Bronchial epithelial cell (primary cell): ENCODE data around the gene NRARP. TPM values are rescaled to one million over a fixed set of nuclear protein-coding genes. Genes with fewer than 3 reads are reported as not detected.
A peak's percentile ranks its signal among the peaks of the same experiment; 100 is the strongest.

ENCODE experiments used
- DNase-seq: peaks from one replicate; pipeline ENCODE4 v3.0.0-alpha.2; 2010; ENCODE audit warnings: low read depth
- FAIRE-seq: peaks from 2 replicates; lab custom pipeline; 2011; peaks lifted over from hg19 to GRCh38; lab: Jason Lieb, UNC
- H3K27me3 ChIP-seq: 2 replicates; pipeline ENCODE4 v1.5.1; 2011; ENCODE audit warnings: low read length; ENCODE audit not compliant: control insufficient read depth, insufficient read depth
- H3K36me3 ChIP-seq: 2 replicates; pipeline ENCODE4 v1.5.1; 2011; ENCODE audit warnings: low read length; ENCODE audit not compliant: control insufficient read depth, insufficient read depth
- H3K4me3 ChIP-seq: 2 replicates; pipeline ENCODE4 v1.5.1; 2011; ENCODE audit warnings: mild to moderate bottlenecking, low read depth, low read length, control low read depth
- total RNA-seq: library from RNA; depleted of rRNA; stranded (reverse); fragments of >200 nt; gene quantifications from 2 replicates; pipeline ENCODE4 v1.2.1, GENCODE V29; 2014
- TF ChIP-seq, protein P1 (sequence below): IDR thresholded peaks from 2 replicates; pipeline ENCODE4 v1.5.1; 2011; ENCODE audit warnings: mild to moderate bottlenecking, moderate library complexity, low read length, control low read depth, inconsistent platforms; ENCODE audit not compliant: insufficient read depth, severe bottlenecking

NRARP gene
- total RNA-seq, 1 donor from 2014 or later, result 3.4 TPM

DNA sequence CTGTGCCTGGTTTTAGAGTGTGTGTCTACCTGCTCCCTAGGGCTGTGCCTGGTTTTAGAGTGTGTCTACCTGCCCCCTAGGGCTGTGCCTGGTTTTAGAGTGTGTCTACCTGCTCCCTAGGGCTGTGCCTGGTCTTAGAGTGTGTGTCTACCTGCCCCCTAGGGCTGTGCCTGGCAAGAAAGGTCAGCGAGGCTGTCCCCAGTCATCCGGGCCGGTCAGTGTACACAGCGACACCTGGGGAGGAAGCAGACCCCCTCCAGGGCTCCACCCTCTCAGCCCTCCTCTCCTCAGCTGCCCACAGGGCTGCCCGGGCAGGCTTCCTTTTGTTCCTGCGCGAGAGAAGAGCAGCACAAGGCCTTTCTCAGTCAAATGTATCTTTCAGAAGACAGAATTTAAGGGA, 4.1 kb downstream of the NRARP start:
- no peaks in the 10 kb centered on the region for H3K36me3 ChIP-seq
- TF ChIP-seq, protein P1, sequence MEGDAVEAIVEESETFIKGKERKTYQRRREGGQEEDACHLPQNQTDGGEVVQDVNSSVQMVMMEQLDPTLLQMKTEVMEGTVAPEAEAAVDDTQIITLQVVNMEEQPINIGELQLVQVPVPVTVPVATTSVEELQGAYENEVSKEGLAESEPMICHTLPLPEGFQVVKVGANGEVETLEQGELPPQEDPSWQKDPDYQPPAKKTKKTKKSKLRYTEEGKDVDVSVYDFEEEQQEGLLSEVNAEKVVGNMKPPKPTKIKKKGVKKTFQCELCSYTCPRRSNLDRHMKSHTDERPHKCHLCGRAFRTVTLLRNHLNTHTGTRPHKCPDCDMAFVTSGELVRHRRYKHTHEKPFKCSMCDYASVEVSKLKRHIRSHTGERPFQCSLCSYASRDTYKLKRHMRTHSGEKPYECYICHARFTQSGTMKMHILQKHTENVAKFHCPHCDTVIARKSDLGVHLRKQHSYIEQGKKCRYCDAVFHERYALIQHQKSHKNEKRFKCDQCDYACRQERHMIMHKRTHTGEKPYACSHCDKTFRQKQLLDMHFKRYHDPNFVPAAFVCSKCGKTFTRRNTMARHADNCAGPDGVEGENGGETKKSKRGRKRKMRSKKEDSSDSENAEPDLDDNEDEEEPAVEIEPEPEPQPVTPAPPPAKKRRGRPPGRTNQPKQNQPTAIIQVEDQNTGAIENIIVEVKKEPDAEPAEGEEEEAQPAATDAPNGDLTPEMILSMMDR, result no peak
- DNase-seq, result no peak
- H3K4me3 ChIP-seq, result no peak overlapping the region
- no peak for FAIRE-seq
- no peaks in the 10 kb centered on the region for H3K27me3 ChIP-seq

DNA sequence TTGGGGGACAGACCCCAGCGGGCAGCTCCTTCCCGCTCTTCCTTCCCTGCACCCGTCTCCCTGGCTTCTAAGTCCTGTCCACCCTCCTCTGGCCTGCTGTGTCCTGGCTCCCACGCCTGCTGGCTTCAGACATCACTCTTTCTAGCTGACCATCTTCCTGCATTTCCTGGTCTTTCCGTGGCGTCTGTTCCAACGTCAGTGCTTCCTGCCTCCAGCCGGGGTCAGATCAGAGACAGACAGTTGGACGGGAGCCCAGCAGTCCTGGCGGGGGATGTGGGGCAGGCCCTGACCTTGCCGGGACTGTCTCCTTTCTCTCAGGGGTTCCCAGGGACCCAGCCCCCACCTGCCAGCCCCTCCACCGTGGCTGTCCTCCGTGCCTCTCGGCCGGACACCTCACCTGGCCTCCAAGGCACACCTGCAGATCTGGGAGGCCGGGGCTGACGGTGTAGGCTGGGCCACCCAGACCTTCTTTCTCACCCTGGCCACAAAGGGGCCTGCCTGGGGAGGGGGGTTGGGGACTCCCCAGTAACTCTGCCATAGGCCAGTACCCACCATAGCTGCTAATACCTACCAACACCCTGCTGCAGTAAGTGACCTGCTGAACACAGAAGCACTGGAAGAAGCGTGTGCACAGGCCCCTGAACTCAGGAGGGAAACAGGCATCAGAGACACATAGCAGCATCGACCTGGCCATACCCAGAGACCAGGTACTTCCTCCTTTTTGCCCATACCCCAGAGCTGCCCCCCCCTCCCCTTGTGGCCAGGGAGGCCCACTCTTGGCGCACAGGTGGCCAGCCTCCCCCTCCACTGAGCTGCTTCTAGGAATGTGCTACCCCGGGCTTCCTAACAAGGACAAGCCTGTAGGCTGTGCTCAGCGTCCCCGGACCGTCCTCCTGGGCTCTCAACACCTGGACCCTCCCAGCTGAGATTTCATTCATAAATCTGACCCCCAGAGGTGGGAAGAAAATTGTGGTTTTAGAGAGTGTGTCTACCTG, 5.1 kb downstream of the NRARP start:
- Histone ChIP-seq H3K27me3 (no peaks in the 10 kb centered on the region), H3K4me3 (no peak overlapping the region)
- FAIRE-seq, result no peak

DNA sequence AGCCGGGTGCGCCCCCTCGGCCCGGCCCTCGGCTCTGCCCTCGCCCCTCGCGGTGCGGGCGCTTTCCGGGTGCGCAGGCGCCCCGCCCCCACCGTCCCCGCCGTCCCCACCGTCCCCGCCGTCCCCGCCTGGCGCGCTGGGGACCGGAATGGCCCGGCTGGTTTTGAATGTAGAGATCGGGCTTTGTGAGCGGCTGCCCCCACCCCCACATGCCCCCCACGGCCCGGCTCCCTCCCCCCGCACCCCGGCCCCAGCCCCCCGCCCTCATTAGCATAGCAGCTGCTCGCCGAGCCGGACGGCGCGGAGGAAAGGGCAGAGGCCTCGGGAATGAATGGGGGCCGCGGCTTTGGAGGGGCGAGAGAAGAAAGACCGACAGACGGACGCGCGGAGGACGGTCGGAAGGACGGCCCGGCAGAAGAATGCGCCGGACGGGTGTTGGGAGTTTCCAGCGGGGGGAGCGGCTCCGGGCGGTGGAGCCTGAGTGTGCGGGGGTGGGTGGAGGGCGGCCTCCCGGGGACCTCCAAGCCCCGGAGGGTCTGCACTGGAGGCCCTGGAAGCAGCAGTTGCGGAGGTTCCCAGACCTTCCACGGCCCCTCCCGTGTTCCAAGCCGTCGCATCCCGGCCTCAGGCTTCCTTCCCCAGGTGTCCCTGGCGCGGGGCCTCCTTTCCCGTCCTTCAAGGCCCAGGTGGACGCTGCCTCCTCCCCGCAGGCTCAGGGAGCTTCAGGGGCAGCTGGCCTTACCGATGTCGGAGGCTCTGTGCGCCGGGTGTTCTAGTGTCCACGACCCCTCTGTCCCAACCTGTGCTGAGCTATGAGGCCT, 6.0 kb downstream of the NRARP start:
- no peaks in the 10 kb centered on the region for H3K27me3 ChIP-seq

More for the DNA sequence above, 5.1 kb downstream of the NRARP start:
- DNase-seq, result no peak
- no peaks in the 10 kb centered on the region for H3K36me3 ChIP-seq
- TF ChIP-seq, protein P1, result no peak

DNA sequence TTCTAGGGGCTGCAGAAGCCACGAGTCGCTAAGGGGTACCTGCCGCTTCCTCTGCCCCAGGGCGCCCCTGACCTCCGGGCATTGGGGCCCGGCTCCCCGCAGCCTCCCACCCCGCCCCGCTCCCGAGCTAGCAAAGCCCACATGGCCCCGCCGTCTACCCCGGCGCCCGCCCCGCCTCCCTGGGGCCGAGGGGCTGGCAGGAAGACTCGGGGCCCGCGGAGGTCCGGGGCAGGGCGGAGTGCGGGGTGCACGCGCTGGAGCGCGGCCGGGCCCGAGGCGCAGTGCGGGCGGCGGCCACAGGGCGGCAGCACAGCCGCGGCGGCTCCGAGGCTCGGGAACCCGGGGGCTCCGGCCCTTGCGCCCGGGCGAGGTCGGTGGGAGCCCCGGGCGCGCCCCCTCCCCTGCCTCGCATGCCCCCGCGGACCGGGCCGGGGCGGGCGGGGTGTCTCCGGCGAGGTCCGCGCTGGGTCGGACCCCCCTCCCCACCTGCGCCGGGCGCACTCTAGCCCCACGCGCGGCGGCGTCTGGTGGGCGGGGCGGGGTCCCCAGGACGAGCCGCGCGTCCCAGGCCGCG, 6.7 kb downstream of the NRARP start:
- TF ChIP-seq, protein P1, result peak; percentile 36
- no peaks in the 10 kb centered on the region for H3K36me3 ChIP-seq
- DNase-seq (no peak), FAIRE-seq (no peak)
- H3K4me3 ChIP-seq, result peak overlapping the region; percentile 21
- no peaks in the 10 kb centered on the region for H3K27me3 ChIP-seq

More for the DNA sequence above, 6.0 kb downstream of the NRARP start:
- no peak for DNase-seq
- peak overlapping the region; percentile 21 for H3K4me3 ChIP-seq
- TF ChIP-seq, protein P1, result no peak
- no peaks in the 10 kb centered on the region for H3K36me3 ChIP-seq
- FAIRE-seq, result no peak

DNA sequence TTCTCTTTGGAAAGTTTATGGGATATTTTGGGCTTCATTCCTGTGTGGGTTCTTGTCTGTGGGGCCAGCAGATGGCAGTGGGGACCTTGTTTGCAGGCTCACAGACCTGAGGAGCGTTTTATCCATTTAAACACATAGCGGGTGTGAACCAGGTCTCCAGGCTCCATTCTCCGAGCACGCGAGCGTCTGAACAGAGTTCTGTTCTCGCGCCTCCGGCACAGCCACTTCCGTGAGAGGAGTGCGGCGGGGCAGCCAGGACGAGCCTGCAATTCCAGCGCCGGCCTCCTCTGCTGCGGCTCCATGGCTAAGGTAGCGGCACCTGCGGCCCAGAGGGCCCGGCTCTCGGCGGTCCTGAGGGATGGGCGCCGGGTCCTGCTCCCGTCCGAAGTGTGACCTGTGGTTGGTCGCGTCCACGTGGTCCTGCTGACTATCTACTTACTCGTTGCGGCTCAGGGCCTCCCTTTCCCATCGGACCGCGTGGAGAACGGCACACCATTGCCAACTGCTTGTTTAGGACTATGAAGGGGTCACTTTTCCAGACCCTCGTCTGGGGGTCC, 7.3 kb downstream of the NRARP start:
- FAIRE-seq, result no peak
- Histone ChIP-seq H3K4me3 (no peak overlapping the region), H3K36me3 (no peaks in the 10 kb centered on the region), H3K27me3 (no peaks in the 10 kb centered on the region)
- TF ChIP-seq, protein P1, result peak; percentile 2
- no peak for DNase-seq
